AG04449 (cell line): ENCODE measurements around the gene PRR23B.

Source experiments
- CTCF ChIA-PET: fragments of 350-600 bp; formaldehyde crosslinking; extraction: SDS; loops from one replicate; lab custom pipeline; 2021; ENCODE audit warnings: antibody characterized with exemption; lab: Yijun Ruan, JAX
- POLR2A ChIA-PET: fragments of 400-600, 350-600 bp; formaldehyde crosslinking; extraction: SDS; loops from one replicate; lab custom pipeline; 2020; ENCODE audit warnings: antibody characterized with exemption, inconsistent platforms; lab: Yijun Ruan, JAX
- DNase-seq: peaks from one replicate; pipeline ENCODE4 v3.0.0-alpha.2; 2010; ENCODE audit warnings: low read depth, low spot score
- H3K4me3 ChIP-seq: 2 replicates; pipeline ENCODE4 v1.5.1; 2011; ENCODE audit warnings: low read depth, mild to moderate bottlenecking, control low read depth, low read length
- TF ChIP-seq, protein P1 (sequence below): IDR thresholded peaks from one replicate; pipeline ENCODE4 v1.5.1; 2011; ENCODE audit warnings: mild to moderate bottlenecking, moderate library complexity, low read length, control low read depth, inconsistent platforms; ENCODE audit not compliant: insufficient read depth; ENCODE audit errors: missing control alignments

Gene PRR23B

DNA sequence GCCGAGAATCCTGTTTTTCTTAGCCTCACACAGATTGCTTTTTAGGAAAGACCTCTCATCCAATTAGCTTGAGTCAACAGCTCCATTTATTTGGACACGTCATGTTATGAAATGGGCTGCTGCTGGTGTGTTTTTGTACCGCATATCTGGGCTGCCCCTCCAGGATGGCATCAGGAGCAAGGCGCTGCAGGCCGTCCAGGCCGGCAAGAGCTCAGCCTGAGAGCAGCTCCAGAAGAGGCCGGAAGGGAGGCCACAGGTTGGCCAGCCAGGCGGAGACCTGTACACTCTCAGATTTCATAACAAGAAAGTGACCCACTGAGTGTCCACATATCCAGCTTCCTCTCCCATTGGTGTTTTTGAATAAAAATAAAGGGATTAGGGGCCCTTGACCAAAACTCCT lies 45.4 kb downstream of the PRR23B start:
- ChIA-PET CTCF (interaction anchor here (1.2 to 1.6 kb wide), 2 partner anchors 39 to 52 kb away, joined by 3 to 4 read pairs; no protein-coding TSS in a partner anchor), POLR2A (no interaction called here)
- no peak for DNase-seq
- H3K4me3 ChIP-seq = no peak overlapping the region
- TF ChIP-seq, protein P1, sequence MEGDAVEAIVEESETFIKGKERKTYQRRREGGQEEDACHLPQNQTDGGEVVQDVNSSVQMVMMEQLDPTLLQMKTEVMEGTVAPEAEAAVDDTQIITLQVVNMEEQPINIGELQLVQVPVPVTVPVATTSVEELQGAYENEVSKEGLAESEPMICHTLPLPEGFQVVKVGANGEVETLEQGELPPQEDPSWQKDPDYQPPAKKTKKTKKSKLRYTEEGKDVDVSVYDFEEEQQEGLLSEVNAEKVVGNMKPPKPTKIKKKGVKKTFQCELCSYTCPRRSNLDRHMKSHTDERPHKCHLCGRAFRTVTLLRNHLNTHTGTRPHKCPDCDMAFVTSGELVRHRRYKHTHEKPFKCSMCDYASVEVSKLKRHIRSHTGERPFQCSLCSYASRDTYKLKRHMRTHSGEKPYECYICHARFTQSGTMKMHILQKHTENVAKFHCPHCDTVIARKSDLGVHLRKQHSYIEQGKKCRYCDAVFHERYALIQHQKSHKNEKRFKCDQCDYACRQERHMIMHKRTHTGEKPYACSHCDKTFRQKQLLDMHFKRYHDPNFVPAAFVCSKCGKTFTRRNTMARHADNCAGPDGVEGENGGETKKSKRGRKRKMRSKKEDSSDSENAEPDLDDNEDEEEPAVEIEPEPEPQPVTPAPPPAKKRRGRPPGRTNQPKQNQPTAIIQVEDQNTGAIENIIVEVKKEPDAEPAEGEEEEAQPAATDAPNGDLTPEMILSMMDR = no peak

DNA sequence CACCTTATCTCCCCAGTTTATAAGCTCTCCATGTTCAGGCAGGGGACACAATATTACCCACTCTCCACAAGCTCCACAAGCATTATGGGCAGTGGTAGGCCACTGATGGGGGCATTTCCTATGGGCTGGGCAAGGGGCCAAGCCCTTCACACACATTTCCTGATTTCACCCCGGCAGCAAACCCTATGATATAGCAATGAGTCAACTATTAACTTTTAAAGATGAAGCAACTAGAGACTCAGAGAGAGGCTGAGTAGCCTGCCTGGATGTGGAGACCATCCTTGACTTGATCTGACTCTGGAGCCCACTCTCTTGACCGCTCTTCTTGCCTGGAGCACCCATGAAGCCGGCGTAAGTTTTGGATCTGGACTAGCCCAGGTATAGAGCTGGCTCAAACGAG lies 46.3 kb downstream of the PRR23B start:
- TF ChIP-seq, protein P1 = no peak
- POLR2A ChIA-PET = no interaction called here
- CTCF ChIA-PET = interaction anchor here (1.2 to 1.6 kb wide), 2 partner anchors 38 to 51 kb away, joined by 3 to 4 read pairs; no protein-coding TSS in a partner anchor
- DNase-seq = no peak
- H3K4me3 ChIP-seq = no peak overlapping the region

DNA sequence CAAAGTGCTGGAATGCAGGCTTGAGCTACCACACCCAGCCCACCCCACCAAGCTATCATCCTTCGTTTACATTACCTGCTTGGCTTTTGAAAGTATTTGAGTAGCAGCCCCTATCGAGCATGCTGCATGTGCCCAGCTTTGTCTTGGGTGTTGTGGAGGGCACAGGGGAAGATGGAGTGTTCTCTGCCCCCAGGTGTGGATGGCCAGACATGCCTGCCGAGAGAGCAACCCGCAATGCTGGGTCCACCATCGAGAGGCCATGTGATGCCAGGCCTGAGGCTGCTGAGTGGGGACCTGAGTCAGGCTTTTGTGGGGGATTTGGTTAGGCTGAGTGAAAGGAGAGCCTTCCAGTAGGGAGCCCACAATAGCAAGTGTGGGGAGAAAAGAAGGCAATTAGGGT lies 47.8 kb downstream of the PRR23B start:
- DNase-seq = no peak
- POLR2A ChIA-PET = no interaction called here
- CTCF ChIA-PET = interaction anchor here (1.0 to 1.1 kb wide), 2 partner anchors 8 to 21 kb away, joined by 3 read pairs; no protein-coding TSS in a partner anchor
- TF ChIP-seq, protein P1 = no peak
- no peak overlapping the region for H3K4me3 ChIP-seq

DNA sequence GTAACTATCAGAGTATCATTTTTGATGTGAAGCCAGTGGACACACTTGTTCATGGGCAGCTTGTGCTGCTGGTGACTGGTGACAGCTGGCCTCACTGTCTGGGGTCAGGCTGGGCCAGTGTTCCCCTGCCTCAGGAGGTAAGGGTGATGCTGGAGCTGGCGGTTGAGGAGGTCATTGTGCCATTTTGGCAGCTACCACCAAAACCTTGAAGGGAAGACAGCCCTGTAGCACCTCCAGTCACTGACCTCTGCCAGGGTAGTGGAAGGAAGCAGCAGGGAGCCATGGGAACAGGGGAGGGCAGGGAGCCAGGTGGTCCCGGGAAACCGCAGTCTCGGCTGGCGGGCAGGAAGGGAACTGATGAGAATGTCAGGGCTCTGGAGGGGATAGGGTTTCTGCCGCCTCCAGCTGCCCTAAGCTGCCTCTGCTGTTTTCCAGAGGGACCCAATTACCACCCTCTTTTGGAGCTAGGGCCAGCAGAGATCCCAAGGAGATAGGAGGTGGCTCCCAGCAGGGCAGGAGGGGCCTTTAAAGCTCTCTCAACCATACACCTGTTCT lies 48.9 kb downstream of the PRR23B start:
- ChIA-PET CTCF (interaction anchor here (1.0 to 2.6 kb wide), 4 partner anchors 8 to 140 kb away, joined by 3 to 10 read pairs (median 3); no protein-coding TSS in a partner anchor), POLR2A (no interaction called here)
- DNase-seq = no peak

More for the DNA sequence above, 48.9 kb downstream of the PRR23B start:
- H3K4me3 ChIP-seq = no peak overlapping the region
- TF ChIP-seq, protein P1 = no peak
